AML-193 (cell line): ENCODE measurements around the gene BBS7.

Source experiments
- DNase-seq, 2 experiments: peaks; one replicate each; lab custom pipeline; 2025; lab: John Stamatoyannopoulos, UW

BBS7 gene

GRCh38 chr4:121791481-121791880, 78.8 kb downstream of the BBS7 start:
- no peak for DNase-seq

GRCh38 chr4:121790976-121791375, 79.3 kb downstream of the BBS7 start:
- DNase-seq = no peak

GRCh38 chr4:121789960-121790829, 80.1 kb downstream of the BBS7 start:
- no peak for DNase-seq

- DNase-seq = no peak
Measured at GRCh38 chr4:121789455-121789854, 80.8 kb downstream of the BBS7 start.

- no peak for DNase-seq
Measured at GRCh38 chr4:121788896-121789295, 81.4 kb downstream of the BBS7 start.

- no peak for DNase-seq
Measured at GRCh38 chr4:121786221-121786620, 84.1 kb downstream of the BBS7 start.

GRCh38 chr4:121785479-121785878, 84.8 kb downstream of the BBS7 start:
- DNase-seq = no peak

GRCh38 chr4:121784975-121785374, 85.3 kb downstream of the BBS7 start:
- no peak for DNase-seq

- no peak for DNase-seq
Measured at GRCh38 chr4:121784401-121784800, 85.9 kb downstream of the BBS7 start.

GRCh38 chr4:121783210-121783609, 87.1 kb downstream of the BBS7 start:
- DNase-seq = no peak

GRCh38 chr4:121778991-121779628, 91.2 kb downstream of the BBS7 start:
- DNase-seq = no peak

- DNase-seq = no peak
Measured at GRCh38 chr4:121777625-121778024, 92.6 kb downstream of the BBS7 start.

GRCh38 chr4:121776610-121777401, 93.5 kb downstream of the BBS7 start:
- DNase-seq = no peak
